Measurements from ENCODE around the gene ADCY5.
A peak's percentile ranks its signal among the peaks of the same experiment; 100 is the strongest.

The ADCY5 gene

DNA sequence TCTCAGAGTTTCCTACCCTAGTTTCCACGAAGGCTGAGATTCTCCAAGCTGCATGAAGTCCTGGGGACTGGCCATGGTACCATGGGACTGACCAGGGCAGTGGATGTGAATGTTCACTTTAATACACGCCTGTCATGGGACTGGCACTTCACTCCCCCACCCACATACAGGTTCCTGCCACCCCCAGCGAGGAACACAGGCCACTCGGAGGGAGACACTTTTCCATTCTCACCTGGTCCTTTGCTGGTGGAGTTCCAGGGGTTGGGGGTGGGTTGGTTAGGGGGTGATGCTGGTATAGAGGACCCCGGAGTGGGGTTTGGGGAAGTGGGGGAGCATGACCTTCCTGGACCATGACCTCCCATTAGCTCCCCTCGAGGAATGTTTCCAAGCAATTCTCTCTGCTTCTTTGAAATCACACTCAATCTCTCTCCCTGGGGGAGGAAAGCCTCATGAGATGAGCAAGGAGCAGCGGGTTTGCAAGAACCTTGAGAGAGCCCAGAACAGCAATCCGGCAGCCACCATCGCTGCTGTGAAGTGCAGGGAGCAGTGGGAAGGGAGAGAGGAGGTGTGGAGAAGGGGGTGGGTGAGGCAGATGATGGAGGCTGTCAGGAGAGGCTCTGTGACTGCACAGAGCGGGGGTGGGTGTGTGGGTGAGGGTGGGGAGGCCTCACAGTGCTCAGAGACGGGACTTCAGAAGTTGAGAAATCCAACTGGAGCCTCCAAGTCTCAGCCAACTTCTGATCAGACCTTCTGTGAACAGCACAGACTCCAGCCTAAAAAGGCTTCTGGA, 69.7 kb downstream of the ADCY5 start:
- no peak overlapping the region for H3K4me3 ChIP-seq (ENCODE audit: low read depth, low read length)
- TF ChIP-seq, protein P1, sequence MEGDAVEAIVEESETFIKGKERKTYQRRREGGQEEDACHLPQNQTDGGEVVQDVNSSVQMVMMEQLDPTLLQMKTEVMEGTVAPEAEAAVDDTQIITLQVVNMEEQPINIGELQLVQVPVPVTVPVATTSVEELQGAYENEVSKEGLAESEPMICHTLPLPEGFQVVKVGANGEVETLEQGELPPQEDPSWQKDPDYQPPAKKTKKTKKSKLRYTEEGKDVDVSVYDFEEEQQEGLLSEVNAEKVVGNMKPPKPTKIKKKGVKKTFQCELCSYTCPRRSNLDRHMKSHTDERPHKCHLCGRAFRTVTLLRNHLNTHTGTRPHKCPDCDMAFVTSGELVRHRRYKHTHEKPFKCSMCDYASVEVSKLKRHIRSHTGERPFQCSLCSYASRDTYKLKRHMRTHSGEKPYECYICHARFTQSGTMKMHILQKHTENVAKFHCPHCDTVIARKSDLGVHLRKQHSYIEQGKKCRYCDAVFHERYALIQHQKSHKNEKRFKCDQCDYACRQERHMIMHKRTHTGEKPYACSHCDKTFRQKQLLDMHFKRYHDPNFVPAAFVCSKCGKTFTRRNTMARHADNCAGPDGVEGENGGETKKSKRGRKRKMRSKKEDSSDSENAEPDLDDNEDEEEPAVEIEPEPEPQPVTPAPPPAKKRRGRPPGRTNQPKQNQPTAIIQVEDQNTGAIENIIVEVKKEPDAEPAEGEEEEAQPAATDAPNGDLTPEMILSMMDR (IDR thresholded peaks at IDR 0.05; ENCODE audit: low read depth, low read length, missing control alignments), result no peak
- no peak for DNase-seq (ENCODE audit: low read depth)
- in situ Hi-C loops (cut with HindIII; ENCODE audit: low sequenced_read_pairs), result no loop called here

DNA sequence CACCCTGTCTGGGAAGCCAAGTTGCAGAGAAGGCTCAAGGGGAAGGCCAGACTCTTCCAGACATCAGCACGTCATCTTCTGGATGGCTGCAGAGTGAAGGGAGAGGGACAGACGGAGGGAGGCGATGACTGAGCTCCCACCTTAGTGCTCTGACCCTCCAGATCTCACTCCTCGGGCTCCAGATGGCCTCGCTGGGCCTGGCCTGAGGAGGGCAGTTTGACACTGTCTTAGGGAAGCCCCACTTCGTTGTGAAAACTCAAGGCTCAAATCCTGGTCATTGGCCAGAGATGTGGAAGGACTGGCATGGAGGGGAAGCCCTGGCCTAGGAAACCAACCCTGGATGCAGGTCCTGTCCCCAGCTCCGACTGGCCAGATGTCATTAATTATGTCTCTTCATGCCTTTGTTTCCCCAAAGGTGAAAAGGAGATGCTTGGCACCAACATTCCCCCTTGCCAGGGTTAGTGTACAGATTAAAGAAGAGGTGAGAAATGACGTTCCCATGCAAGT, 70.4 kb downstream of the ADCY5 start:
- no peak overlapping the region for H3K4me3 ChIP-seq (ENCODE audit: low read depth, low read length)
- TF ChIP-seq, protein P1 (IDR thresholded peaks at IDR 0.05; ENCODE audit: low read depth, low read length, missing control alignments), result no peak
- in situ Hi-C loops (cut with HindIII; ENCODE audit: low sequenced_read_pairs), result no loop called here
- DNase-seq (ENCODE audit: low read depth), result no peak

- no peak for DNase-seq (ENCODE audit: low read depth)
- no peak overlapping the region for H3K4me3 ChIP-seq (ENCODE audit: low read depth, low read length)
- TF ChIP-seq, protein P1 (IDR thresholded peaks at IDR 0.05; ENCODE audit: low read depth, low read length, missing control alignments), result no peak
- in situ Hi-C loops (cut with HindIII; ENCODE audit: low sequenced_read_pairs), result no loop called here
These were observed 71.6 kb downstream of the ADCY5 start for GRCh38 chr3:123377243-123377740.

- no peak for DNase-seq (ENCODE audit: low read depth)
- in situ Hi-C loops (cut with HindIII; ENCODE audit: low sequenced_read_pairs), result no loop called here
- no peak overlapping the region for H3K4me3 ChIP-seq (ENCODE audit: low read depth, low read length)
- TF ChIP-seq, protein P1 (IDR thresholded peaks at IDR 0.05; ENCODE audit: low read depth, low read length, missing control alignments), result no peak
These were observed 72.2 kb downstream of the ADCY5 start for GRCh38 chr3:123376451-123377242.

DNA sequence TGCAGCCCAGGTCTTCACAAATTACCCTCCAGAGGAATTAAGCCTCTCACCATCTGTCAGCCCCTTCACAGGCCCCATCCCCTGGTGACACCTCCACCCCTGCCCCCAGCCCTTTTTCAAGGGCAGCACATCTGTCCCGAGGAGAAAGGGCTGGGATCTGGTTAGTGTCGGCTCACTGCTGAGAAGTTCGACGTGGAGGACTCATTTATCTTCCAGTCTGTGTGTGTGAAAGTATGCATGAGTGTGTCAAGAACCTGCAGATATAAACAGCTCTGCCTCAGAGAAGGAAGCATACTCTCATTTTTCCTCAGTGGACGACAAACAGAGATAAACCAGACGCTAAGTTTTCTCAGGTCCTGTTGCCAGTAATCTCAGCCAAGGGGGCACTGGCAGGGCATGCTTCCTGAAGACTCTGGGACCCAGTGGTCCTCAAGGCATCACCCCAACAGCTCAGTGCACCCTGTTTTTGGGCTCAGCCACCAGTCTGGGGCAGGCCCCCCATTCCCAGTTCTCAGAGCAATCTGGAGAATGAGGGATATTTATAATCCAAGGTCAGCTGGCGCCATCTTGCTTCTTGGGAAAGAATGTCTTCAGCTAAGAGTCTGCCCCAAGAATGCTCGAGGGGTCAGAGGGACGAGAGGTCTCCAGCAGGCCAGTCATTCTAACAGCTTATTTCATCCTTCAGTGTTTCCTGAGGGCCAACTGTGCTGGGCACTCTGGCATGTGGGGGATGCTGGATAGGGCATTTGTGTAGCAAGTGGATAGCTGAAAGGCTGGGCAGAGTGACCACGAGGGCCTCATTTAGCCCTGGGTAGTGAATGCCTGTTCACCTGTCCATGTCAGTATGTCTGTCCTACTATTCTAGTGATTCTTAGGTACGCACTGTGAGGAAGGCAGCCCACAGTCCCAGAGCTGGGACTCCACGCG, 73.6 kb downstream of the ADCY5 start:
- H3K4me3 ChIP-seq (ENCODE audit: low read depth, low read length), result no peak overlapping the region
- TF ChIP-seq, protein P1 (IDR thresholded peaks at IDR 0.05; ENCODE audit: low read depth, low read length, missing control alignments), result peak; percentile 2
- no peak for DNase-seq (ENCODE audit: low read depth)
- in situ Hi-C loops (cut with HindIII; ENCODE audit: low sequenced_read_pairs), result no loop called here

DNA sequence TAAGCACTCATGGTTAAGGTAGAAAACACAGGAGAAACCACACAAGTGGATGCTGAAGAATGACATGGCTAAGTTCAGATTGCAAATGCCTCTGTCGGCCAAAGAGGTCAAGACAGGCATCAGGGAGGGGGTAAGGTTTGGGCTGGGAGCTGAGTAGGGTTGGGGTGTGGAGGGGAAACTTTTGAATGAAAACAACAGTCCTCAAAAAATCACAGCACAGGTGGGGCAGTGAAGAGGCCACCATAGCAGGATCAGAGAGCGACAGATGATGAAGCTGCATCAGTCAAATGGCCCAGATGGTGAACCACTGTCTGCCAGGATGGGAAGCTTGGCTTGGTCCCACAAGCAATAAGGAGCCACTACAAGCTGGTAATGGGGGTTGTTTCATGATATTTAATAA, 74.9 kb downstream of the ADCY5 start:
- no peak for DNase-seq (ENCODE audit: low read depth)
- in situ Hi-C loops (cut with HindIII; ENCODE audit: low sequenced_read_pairs), result no loop called here
- H3K4me3 ChIP-seq (ENCODE audit: low read depth, low read length), result no peak overlapping the region
- TF ChIP-seq, protein P1 (IDR thresholded peaks at IDR 0.05; ENCODE audit: low read depth, low read length, missing control alignments), result no peak
